ENCODE results near the gene TCEAL3. TPM values are rescaled to one million over a fixed set of nuclear protein-coding genes. Genes with fewer than 3 reads are reported as not detected.
"Not testable (repeated sequence)": the region's sequence is repeated elsewhere in the genome, so short reads cannot be mapped to it uniquely, and the experiment has no call there.

Gene TCEAL3
- total RNA-seq, 1 donor from 2014 or later: 15.2 TPM

DNA sequence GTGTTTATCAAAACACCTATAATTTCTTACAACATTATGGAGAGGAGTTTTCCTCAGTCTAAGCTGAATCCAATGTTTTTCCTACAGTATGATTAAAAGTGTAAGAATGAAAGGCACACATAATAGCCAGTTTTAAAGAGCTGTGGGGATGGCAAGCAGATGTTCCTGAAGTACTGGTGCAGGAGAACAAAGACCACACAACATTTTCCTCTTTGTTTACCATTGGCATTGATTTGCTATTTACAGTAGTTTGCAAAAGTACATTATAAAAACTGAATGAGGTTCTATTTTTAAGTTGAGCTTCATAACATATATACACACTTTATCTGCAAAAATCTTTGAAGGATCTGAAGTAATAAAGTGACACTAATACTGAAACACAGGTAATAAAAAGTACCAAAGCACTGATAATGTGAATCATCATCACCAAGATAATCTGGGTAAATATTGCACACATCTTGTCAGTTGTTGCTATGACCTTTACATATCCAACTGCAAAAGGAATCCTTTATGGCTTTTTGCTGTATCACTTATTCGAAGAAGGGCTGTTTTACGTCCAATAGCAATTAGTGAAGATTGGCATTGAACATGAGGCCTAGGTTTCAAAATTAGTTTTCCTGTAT is 43.5 kb downstream of the TCEAL3 start:
- Mint-ChIP-seq H3K27ac (ENCODE audit: unreplicated experiment) (no peak overlapping the region), H3K4me3 (ENCODE audit: unreplicated experiment) (no peak overlapping the region), H3K4me1 (ENCODE audit: low read depth, unreplicated experiment) (no peaks in the 10 kb centered on the region), H3K27me3 (ENCODE audit: low read depth, unreplicated experiment) (no peaks in the 10 kb centered on the region), H3K36me3 (ENCODE audit: low read depth, unreplicated experiment) (no peaks in the 10 kb centered on the region), H3K9me3 (ENCODE audit: unreplicated experiment) (no peaks in the 10 kb centered on the region)
- TF ChIP-seq, protein P1, sequence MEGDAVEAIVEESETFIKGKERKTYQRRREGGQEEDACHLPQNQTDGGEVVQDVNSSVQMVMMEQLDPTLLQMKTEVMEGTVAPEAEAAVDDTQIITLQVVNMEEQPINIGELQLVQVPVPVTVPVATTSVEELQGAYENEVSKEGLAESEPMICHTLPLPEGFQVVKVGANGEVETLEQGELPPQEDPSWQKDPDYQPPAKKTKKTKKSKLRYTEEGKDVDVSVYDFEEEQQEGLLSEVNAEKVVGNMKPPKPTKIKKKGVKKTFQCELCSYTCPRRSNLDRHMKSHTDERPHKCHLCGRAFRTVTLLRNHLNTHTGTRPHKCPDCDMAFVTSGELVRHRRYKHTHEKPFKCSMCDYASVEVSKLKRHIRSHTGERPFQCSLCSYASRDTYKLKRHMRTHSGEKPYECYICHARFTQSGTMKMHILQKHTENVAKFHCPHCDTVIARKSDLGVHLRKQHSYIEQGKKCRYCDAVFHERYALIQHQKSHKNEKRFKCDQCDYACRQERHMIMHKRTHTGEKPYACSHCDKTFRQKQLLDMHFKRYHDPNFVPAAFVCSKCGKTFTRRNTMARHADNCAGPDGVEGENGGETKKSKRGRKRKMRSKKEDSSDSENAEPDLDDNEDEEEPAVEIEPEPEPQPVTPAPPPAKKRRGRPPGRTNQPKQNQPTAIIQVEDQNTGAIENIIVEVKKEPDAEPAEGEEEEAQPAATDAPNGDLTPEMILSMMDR (IDR thresholded peaks at IDR 0.05; ENCODE audit: insufficient read depth, low read depth, low read length): no peak
- TF ChIP-seq EZH2 (IDR thresholded peaks at IDR 0.05; ENCODE audit: insufficient read depth, low read length): no peak
- FAIRE-seq (peak; percentile 97), DNase-seq (ENCODE audit: low read depth) (no peak)
- H3K36me3 ChIP-seq (ENCODE audit: insufficient read depth, low read length): no peaks in the 10 kb centered on the region
- no peak overlapping the region for H2AFZ ChIP-seq (ENCODE audit: low read depth, low read length)
- H3K27ac ChIP-seq (ENCODE audit: low read depth, low read length): no peak overlapping the region
- no peaks in the 10 kb centered on the region for H3K9me3 ChIP-seq (ENCODE audit: insufficient read depth, low read depth, low read length)
- H3K27me3 ChIP-seq (ENCODE audit: insufficient read depth, low read length): no peaks in the 10 kb centered on the region
- no peak overlapping the region for H3K4me3 ChIP-seq (ENCODE audit: insufficient read depth, low read depth, low read length)
- no peak overlapping the region for H3K4me2 ChIP-seq (ENCODE audit: low read length)
- no peaks in the 10 kb centered on the region for H4K20me1 ChIP-seq (ENCODE audit: insufficient read depth, low read length)
- H3K79me2 ChIP-seq (ENCODE audit: insufficient read depth, low read length): no peaks in the 10 kb centered on the region
- peaks cover 2% of the 10 kb centered on the region for H3K4me1 ChIP-seq (ENCODE audit: insufficient read depth, low read length)
- no peak overlapping the region for H3K9ac ChIP-seq (ENCODE audit: low read length)

DNA sequence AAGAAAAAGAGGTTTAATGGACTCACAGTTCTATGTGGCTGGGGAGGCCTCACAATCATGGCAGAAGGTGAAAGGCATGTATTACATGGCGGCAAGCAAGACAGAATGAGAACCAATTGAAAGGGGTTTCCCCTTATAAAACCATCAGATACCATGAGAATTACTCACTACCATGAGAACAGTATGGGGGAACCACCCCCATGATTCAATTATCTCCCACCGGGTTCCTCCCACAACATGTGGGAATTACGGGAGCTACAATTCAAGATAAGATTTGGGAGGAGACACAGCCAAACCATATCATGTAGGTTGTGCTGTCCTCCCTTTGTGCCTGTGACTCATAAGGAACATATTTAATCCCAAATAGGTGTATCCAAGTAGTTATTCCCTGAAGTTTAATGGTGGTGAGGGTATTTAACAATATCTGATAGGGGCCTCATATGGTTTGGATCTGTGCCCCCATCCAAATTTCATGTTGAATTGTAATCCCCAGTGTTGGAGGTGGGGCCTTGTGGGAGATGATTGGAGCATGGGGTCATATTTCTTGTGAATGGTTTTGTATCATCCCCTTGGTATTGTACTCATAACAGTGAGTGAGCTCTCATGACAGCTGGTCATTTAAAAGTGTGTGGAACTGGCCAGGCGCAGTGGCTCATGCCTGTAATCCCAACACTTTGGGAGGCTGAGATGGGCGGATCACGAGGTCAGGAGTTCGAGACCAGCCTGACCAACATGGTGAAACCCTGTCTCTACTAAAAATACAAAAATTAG is 47.7 kb downstream of the TCEAL3 start:
- not testable (repeated sequence) for H2AFZ ChIP-seq (ENCODE audit: low read depth, low read length); H3K4me2 ChIP-seq (ENCODE audit: low read length); FAIRE-seq; H3K27ac Mint-ChIP-seq (ENCODE audit: unreplicated experiment); H3K4me3 Mint-ChIP-seq (ENCODE audit: unreplicated experiment); H3K27me3 Mint-ChIP-seq (ENCODE audit: low read depth, unreplicated experiment); H3K9me3 Mint-ChIP-seq (ENCODE audit: unreplicated experiment); H3K4me3 ChIP-seq (ENCODE audit: insufficient read depth, low read depth, low read length); H3K27me3 ChIP-seq (ENCODE audit: insufficient read depth, low read length); H3K9me3 ChIP-seq (ENCODE audit: insufficient read depth, low read depth, low read length); H3K36me3 Mint-ChIP-seq (ENCODE audit: low read depth, unreplicated experiment); H4K20me1 ChIP-seq (ENCODE audit: insufficient read depth, low read length); H3K4me1 Mint-ChIP-seq (ENCODE audit: low read depth, unreplicated experiment); H3K36me3 ChIP-seq (ENCODE audit: insufficient read depth, low read length); H3K79me2 ChIP-seq (ENCODE audit: insufficient read depth, low read length); H3K9ac ChIP-seq (ENCODE audit: low read length); H3K4me1 ChIP-seq (ENCODE audit: insufficient read depth, low read length)
- H3K27ac ChIP-seq (ENCODE audit: low read depth, low read length): peak overlapping the region; percentile 67
- DNase-seq (ENCODE audit: low read depth): peak; percentile 14

DNA sequence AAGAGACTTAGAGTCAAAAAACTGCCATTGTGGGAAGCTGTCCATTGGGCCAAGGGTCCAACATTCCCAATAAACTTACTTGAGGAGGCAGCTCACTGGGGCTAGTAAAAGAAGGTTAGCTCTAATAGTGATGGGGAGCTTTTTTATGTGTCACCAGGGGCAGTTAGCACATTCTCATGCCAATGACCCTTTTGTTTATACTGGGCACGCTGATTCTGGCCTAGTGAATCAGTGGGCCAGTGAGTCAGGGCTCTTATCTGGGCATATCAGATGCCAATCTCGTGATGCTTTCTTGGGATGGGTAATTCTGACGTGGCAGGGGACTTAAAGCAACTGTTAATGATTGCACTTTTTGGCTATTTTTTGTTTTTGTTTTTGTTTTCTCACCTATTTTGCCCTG is 48.9 kb downstream of the TCEAL3 start:
- Mint-ChIP-seq H3K27me3 (ENCODE audit: low read depth, unreplicated experiment) (no peaks in the 10 kb centered on the region), H3K4me1 (ENCODE audit: low read depth, unreplicated experiment) (no peaks in the 10 kb centered on the region), H3K36me3 (ENCODE audit: low read depth, unreplicated experiment) (no peaks in the 10 kb centered on the region), H3K4me3 (ENCODE audit: unreplicated experiment) (no peak overlapping the region), H3K9me3 (ENCODE audit: unreplicated experiment) (no peaks in the 10 kb centered on the region), H3K27ac (ENCODE audit: unreplicated experiment) (no peak overlapping the region)
- no peak overlapping the region for H3K9ac ChIP-seq (ENCODE audit: low read length)
- TF ChIP-seq, protein P1 (IDR thresholded peaks at IDR 0.05; ENCODE audit: insufficient read depth, low read depth, low read length): no peak
- TF ChIP-seq EZH2 (IDR thresholded peaks at IDR 0.05; ENCODE audit: insufficient read depth, low read length): no peak
- peak overlapping the region; percentile 6 for H3K4me2 ChIP-seq (ENCODE audit: low read length)
- H3K27ac ChIP-seq (ENCODE audit: low read depth, low read length): peak overlapping the region; percentile 72
- no peaks in the 10 kb centered on the region for H3K9me3 ChIP-seq (ENCODE audit: insufficient read depth, low read depth, low read length)
- H4K20me1 ChIP-seq (ENCODE audit: insufficient read depth, low read length): no peaks in the 10 kb centered on the region
- H3K4me3 ChIP-seq (ENCODE audit: insufficient read depth, low read depth, low read length): no peak overlapping the region
- no peaks in the 10 kb centered on the region for H3K79me2 ChIP-seq (ENCODE audit: insufficient read depth, low read length)
- H3K27me3 ChIP-seq (ENCODE audit: insufficient read depth, low read length): no peaks in the 10 kb centered on the region
- peaks cover 2% of the 10 kb centered on the region for H3K4me1 ChIP-seq (ENCODE audit: insufficient read depth, low read length)
- H3K36me3 ChIP-seq (ENCODE audit: insufficient read depth, low read length): no peaks in the 10 kb centered on the region
- FAIRE-seq: peak; percentile 94
- no peak overlapping the region for H2AFZ ChIP-seq (ENCODE audit: low read depth, low read length)
- peak; percentile 59 for DNase-seq (ENCODE audit: low read depth)

DNA sequence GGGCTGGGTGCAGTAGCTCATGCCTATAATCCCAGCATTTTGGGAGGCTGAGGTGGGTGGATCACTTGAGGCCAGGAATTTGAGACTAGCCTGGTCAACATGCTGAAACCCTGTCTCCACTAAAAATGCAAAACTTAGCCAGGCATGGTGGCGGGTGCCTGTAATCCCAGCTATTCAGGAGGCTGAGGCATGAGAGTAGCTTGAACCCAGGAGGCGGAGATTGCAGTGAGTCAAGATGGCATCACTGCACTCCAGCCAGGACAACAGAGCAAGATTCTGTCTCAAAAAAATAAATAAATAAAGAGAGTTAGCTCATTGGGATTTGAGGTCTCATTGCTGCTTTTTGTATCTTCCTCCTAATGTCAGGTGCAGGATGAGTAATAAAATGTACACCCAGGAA is 49.3 kb downstream of the TCEAL3 start:
- H3K36me3 Mint-ChIP-seq (ENCODE audit: low read depth, unreplicated experiment); DNase-seq (ENCODE audit: low read depth); H4K20me1 ChIP-seq (ENCODE audit: insufficient read depth, low read length); H3K4me3 Mint-ChIP-seq (ENCODE audit: unreplicated experiment); H2AFZ ChIP-seq (ENCODE audit: low read depth, low read length); H3K9me3 ChIP-seq (ENCODE audit: insufficient read depth, low read depth, low read length); H3K9me3 Mint-ChIP-seq (ENCODE audit: unreplicated experiment); H3K4me1 ChIP-seq (ENCODE audit: insufficient read depth, low read length); FAIRE-seq; H3K27me3 Mint-ChIP-seq (ENCODE audit: low read depth, unreplicated experiment); H3K9ac ChIP-seq (ENCODE audit: low read length); H3K27me3 ChIP-seq (ENCODE audit: insufficient read depth, low read length); H3K4me2 ChIP-seq (ENCODE audit: low read length); H3K4me1 Mint-ChIP-seq (ENCODE audit: low read depth, unreplicated experiment); H3K36me3 ChIP-seq (ENCODE audit: insufficient read depth, low read length); H3K4me3 ChIP-seq (ENCODE audit: insufficient read depth, low read depth, low read length); H3K27ac Mint-ChIP-seq (ENCODE audit: unreplicated experiment); H3K79me2 ChIP-seq (ENCODE audit: insufficient read depth, low read length): not testable (repeated sequence)
- peak overlapping the region; percentile 72 for H3K27ac ChIP-seq (ENCODE audit: low read depth, low read length)
